Gastrocnemius medialis (tissue), 4 donors: ENCODE results near the gene ARHGAP22.

Source experiments
- POLR2A ChIP-seq, 2 donors: fragments of 450-650 bp; IDR thresholded peaks; one replicate each; pipeline ENCODE4 v1.6.1; 2017; ENCODE audit warnings: antibody characterized with exemption in 2 of 2, mild to moderate bottlenecking in 2 of 2, moderate library complexity in 2 of 2
- TF ChIP-seq, protein P1 (sequence below), 5 experiments: fragments of 450-650 bp in 3 of 5; fragments of 200-600 bp in 2 of 5; sonication (generic) in 2 of 5; IDR thresholded peaks in 4 of 5; conservative IDR thresholded peaks in 1 of 5; 1 replicate in 4 of 5; 2 replicates in 1 of 5; pipeline ENCODE4 v1.5.1; 2016 to 2019; ENCODE audit warnings: antibody characterized with exemption in 5 of 5, mild to moderate bottlenecking in 3 of 5, moderate library complexity in 3 of 5

DNA sequence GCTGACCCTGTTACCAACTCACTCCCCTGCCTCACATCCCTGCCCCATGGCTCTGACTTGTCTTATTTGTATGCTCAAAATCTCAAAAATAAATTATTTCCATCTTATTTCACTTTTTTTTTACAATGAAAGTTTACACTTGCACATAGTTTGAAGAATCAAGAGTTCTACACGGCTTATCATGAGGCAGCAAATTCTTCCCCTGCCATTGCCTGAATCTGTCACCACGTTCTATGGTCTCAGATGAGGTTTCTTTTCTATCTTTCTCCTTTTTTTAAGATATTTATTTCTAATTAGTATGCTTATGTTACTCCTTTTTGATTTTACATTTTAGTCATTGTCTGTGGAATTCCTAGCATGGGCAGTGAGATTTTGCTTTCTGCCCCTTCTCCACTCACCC is 28.4 kb downstream of the ARHGAP22 start:
- TF ChIP-seq, protein P1, sequence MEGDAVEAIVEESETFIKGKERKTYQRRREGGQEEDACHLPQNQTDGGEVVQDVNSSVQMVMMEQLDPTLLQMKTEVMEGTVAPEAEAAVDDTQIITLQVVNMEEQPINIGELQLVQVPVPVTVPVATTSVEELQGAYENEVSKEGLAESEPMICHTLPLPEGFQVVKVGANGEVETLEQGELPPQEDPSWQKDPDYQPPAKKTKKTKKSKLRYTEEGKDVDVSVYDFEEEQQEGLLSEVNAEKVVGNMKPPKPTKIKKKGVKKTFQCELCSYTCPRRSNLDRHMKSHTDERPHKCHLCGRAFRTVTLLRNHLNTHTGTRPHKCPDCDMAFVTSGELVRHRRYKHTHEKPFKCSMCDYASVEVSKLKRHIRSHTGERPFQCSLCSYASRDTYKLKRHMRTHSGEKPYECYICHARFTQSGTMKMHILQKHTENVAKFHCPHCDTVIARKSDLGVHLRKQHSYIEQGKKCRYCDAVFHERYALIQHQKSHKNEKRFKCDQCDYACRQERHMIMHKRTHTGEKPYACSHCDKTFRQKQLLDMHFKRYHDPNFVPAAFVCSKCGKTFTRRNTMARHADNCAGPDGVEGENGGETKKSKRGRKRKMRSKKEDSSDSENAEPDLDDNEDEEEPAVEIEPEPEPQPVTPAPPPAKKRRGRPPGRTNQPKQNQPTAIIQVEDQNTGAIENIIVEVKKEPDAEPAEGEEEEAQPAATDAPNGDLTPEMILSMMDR (IDR thresholded peaks at IDR 0.05 in 4 of 5, conservative IDR thresholded peaks at IDR 0.05 in 1 of 5): no peak
- no peak for TF ChIP-seq POLR2A (IDR thresholded peaks at IDR 0.05)
